HCT116 (cell line): Measurements from ENCODE around the gene RNGTT. TPM values are rescaled to one million over a fixed set of nuclear protein-coding genes. Genes with fewer than 3 reads are reported as not detected.
"Not testable (repeated sequence)": the region's sequence is repeated elsewhere in the genome, so short reads cannot be mapped to it uniquely, and the experiment has no call there.

ENCODE experiments used
- ATAC-seq: fragments of 200-7000 bp; cut with Tn5 transposase; 2 replicates; pipeline ENCODE4 v1.9.1; 2020; ENCODE audit warnings: mild to moderate bottlenecking, moderate library complexity
- BruUV-seq: library from RNA; stranded (reverse); fragments of 400-500 nt; replicated peaks from 2 replicates; lab custom pipeline; 2021; lab: Mats Ljungman, UMichigan
- CTCF ChIA-PET: fragments of 300-600 bp; sonication (Branson Sonifier 250); formaldehyde crosslinking; loops from one replicate; lab custom pipeline; 2021; ENCODE audit warnings: antibody characterized with exemption; lab: Charles Lee
- POLR2A ChIA-PET: fragments of 300-600, 350-600 bp; sonication (Branson Sonifier 250); formaldehyde crosslinking; loops from one replicate; lab custom pipeline; 2021; ENCODE audit warnings: antibody characterized with exemption; lab: Charles Lee
- RAD21 ChIA-PET, 2 experiments: fragments of 300-600 bp; sonication (Branson Sonifier 250); formaldehyde crosslinking; loops; one replicate each; lab custom pipeline; 2023; ENCODE audit warnings: low total read pairs in 2 of 2; ENCODE audit not compliant: uncharacterized antibody in 2 of 2, unreplicated experiment in 2 of 2, low non-redundant PET in 1 of 2; lab: Charles Lee
- DNase-seq: peaks from one replicate; pipeline ENCODE4 v3.0.0-alpha.2; 2010; ENCODE audit warnings: low read depth, low spot score
- H2AFZ ChIP-seq: fragments of 200-600 bp; shearing (Covaris generic), sonication (generic); 2 replicates; pipeline ENCODE4 v1.6.1; 2017; ENCODE audit warnings: low read depth, mixed run types, mixed read lengths, antibody characterized with exemption, low read length; ENCODE audit not compliant: poor library complexity, severe bottlenecking
- H3K27ac ChIP-seq: 2 replicates; pipeline ENCODE4 v1.5.1; 2012; ENCODE audit warnings: low read depth, low read length
- H3K27me3 ChIP-seq: fragments of 200-600 bp; sonication (generic); 2 replicates; pipeline ENCODE4 v1.6.1; 2016; ENCODE audit warnings: mixed run types, low read length, mixed read lengths; ENCODE audit not compliant: insufficient read depth
- H3K36me3 ChIP-seq, 2 experiments: fragments of 200-500 bp in 1 of 2; fragments of 200-600 bp in 1 of 2; sonication (Bioruptor generic) in 1 of 2; sonication (generic) in 1 of 2; 2 replicates each; pipeline versions ENCODE4 v1.5.1 to v1.6.1; 2014 to 2016; ENCODE audit warnings: low read length in 2 of 2, inconsistent platforms in 1 of 2, mixed read lengths in 1 of 2, mixed run types in 1 of 2; ENCODE audit not compliant: insufficient read depth in 2 of 2, control insufficient read depth in 1 of 2
- H3K4me1 ChIP-seq, 2 experiments: fragments of 200-600 bp in 1 of 2; sonication (generic) in 1 of 2; 2 replicates each; pipeline versions ENCODE4 v1.5.1 to v1.6.1; 2012 to 2017; ENCODE audit warnings: low read length in 2 of 2, inconsistent platforms in 1 of 2, mild to moderate bottlenecking in 1 of 2, mixed read lengths in 1 of 2, mixed run types in 1 of 2, moderate library complexity in 1 of 2; ENCODE audit not compliant: insufficient read depth in 2 of 2, control insufficient read depth in 1 of 2
- H3K4me2 ChIP-seq: fragments of 200-600 bp; sonication (generic); 2 replicates; pipeline ENCODE4 v1.6.1; 2017; ENCODE audit warnings: mixed run types, low read length, mixed read lengths
- H3K4me3 ChIP-seq, 2 experiments: fragments of 200-600 bp in 1 of 2; sonication (generic) in 1 of 2; replicated peaks in 1 of 2; 2 replicates each; pipeline ENCODE4 v1.5.1; 2011 to 2016; ENCODE audit warnings: low read length in 2 of 2, control low read depth in 1 of 2, low read depth in 1 of 2, mild to moderate bottlenecking in 1 of 2, mixed read lengths in 1 of 2, mixed run types in 1 of 2
- H3K79me2 ChIP-seq: fragments of 200-600 bp; sonication (generic); 2 replicates; pipeline ENCODE4 v1.6.1; 2017; ENCODE audit warnings: mild to moderate bottlenecking, mixed run types, low read length, moderate library complexity, mixed read lengths; ENCODE audit not compliant: insufficient read depth
- H3K9ac ChIP-seq: fragments of 200-600 bp; sonication (generic); 2 replicates; pipeline ENCODE4 v1.6.1; 2016; ENCODE audit warnings: low read length, mixed read lengths
- H3K9me2 ChIP-seq: fragments of 200-600 bp; sonication (generic), shearing (Covaris generic); 2 replicates; pipeline ENCODE4 v1.6.1; 2017; ENCODE audit warnings: mixed run types, mild to moderate bottlenecking, moderate library complexity; ENCODE audit not compliant: insufficient read depth
- H3K9me3 ChIP-seq, 2 experiments: fragments of 200-500 bp in 1 of 2; fragments of 200-600 bp in 1 of 2; sonication (Bioruptor generic) in 1 of 2; sonication (generic) in 1 of 2; 2 replicates each; pipeline ENCODE4 v1.6.1; 2014 to 2017; ENCODE audit warnings: low read length in 2 of 2, mixed read lengths in 2 of 2, inconsistent platforms in 1 of 2, low read depth in 1 of 2, mild to moderate bottlenecking in 1 of 2, mixed run types in 1 of 2, moderate library complexity in 1 of 2; ENCODE audit not compliant: control insufficient read depth in 1 of 2, insufficient read depth in 1 of 2
- H4K20me1 ChIP-seq: fragments of 200-600 bp; sonication (generic), shearing (Covaris generic); 2 replicates; pipeline ENCODE4 v1.6.1; 2017; ENCODE audit warnings: mixed run types, mild to moderate bottlenecking, moderate library complexity; ENCODE audit not compliant: insufficient read depth
- CBX3 ChIP-seq: IDR thresholded peaks from 2 replicates; pipeline ENCODE4 v1.6.1; 2012; ENCODE audit warnings: low read depth
- POLR2AphosphoS5 ChIP-seq: IDR thresholded peaks from 2 replicates; pipeline ENCODE4 v1.6.1; 2011; ENCODE audit warnings: mild to moderate bottlenecking, low read depth, low read length, moderate library complexity
- intact Hi-C: fragments of 100-400 bp; cut with micrococcal nuclease; formaldehyde crosslinking; loops from 2 replicates; pipeline ENCODE4 v1.10.0; 2022
- total RNA-seq: library from RNA; stranded (reverse); gene quantifications from one replicate; pipeline ENCODE4 v1.2.1, GENCODE V29; 2021; ENCODE audit not compliant: unreplicated experiment

Gene RNGTT
- total RNA-seq, 1 experiment from 2014 or later: 23.0 TPM

DNA sequence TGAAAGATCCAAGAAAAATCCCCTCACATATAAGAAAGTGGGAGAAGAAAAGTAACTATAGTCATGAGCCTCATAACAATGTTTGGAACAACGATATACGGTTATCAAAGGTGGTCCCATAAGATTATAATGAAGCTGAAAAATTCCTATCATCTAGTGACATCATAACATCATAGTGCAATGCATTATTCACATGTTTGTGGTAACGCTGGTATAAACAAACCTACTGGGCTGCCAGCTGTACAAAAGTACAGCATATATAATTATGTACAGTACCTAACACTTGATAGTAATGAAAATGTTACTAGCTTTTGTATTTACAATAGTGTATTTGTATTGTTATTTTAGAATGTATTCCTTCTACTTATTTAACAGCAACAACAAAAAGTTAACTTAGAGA is 240.7 kb downstream of the RNGTT start:
- H3K4me2 ChIP-seq: no peak overlapping the region
- H3K9me2 ChIP-seq: no peaks in the 10 kb centered on the region
- no peaks in the 10 kb centered on the region for H3K79me2 ChIP-seq
- TF ChIP-seq CBX3 (no peak), POLR2AphosphoS5 (no peak)
- H3K4me3 ChIP-seq: no peak overlapping the region
- H3K9me3 ChIP-seq: no peaks in the 10 kb centered on the region
- no peaks in the 10 kb centered on the region for H4K20me1 ChIP-seq
- no peak overlapping the region for H2AFZ ChIP-seq
- no peak overlapping the region for H3K27ac ChIP-seq
- ChIA-PET RAD21 (no interaction called here), CTCF (no interaction called here), POLR2A (no interaction called here)
- no peak overlapping the region for H3K9ac ChIP-seq
- BruUV-seq: no TSS peak
- no peaks in the 10 kb centered on the region for H3K36me3 ChIP-seq
- no peaks in the 10 kb centered on the region; a peak in 1 of 4 replicates for H3K4me1 ChIP-seq
- ATAC-seq (no peak), DNase-seq (no peak)
- intact Hi-C loops: no loop called here
- no peaks in the 10 kb centered on the region for H3K27me3 ChIP-seq

DNA sequence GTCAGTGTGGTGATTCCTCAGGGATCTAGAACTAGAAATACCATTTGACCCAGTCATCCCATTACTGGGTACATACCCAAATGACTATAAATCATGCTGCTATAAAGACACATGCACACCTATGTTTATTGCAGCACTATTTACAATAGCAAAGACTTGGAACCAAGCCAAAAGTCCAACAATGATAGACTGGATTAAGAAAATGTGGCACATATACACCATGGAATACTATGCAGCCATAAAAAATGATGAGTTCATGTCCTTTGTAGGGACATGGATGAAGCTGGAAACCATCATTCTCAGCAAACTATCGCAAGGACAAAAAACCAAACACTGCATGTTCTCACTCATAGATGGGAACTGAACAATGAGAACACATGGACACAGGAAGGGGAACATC is 247.0 kb downstream of the RNGTT start:
- H3K27me3 ChIP-seq, H3K4me1 ChIP-seq, BruUV-seq, CTCF ChIA-PET, DNase-seq, H4K20me1 ChIP-seq, H3K4me3 ChIP-seq, intact Hi-C loops, RAD21 ChIA-PET, H3K27ac ChIP-seq, H3K9me2 ChIP-seq, H3K79me2 ChIP-seq, ATAC-seq, H3K9ac ChIP-seq, POLR2A ChIA-PET, H2AFZ ChIP-seq, H3K36me3 ChIP-seq, H3K9me3 ChIP-seq, H3K4me2 ChIP-seq: not testable (repeated sequence)
